DMS 273 (cell line): Measurements from ENCODE around the gene SAMHD1.
"Not testable (repeated sequence)": the region's sequence is repeated elsewhere in the genome, so short reads cannot be mapped to it uniquely, and the experiment has no call there.

ENCODE experiments used
- DNase-seq: peaks from one replicate; lab custom pipeline; 2025; ENCODE audit not compliant: unreplicated experiment; lab: John Stamatoyannopoulos, UW

The SAMHD1 gene

DNA sequence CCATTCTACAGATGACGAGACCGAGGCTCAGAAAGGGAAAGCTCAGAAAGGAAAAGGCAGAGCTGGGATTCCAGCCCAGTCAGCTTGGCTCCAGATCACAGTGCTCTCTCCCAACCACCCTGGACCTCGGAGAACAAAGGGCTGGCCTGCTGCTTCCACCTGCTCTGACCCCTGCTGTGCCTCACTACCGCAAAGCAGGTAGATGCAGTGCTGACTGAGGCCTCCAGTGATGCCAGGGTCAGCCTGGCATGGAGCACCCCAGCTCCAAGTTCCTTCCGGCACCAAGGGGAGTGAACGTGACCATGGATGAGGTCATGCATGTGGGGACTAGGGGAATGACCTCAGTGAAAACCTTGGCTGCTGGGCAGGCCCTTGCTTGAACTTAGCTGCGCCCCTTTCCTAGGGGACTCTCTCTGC, 96.3 kb downstream of the SAMHD1 start:
- DNase-seq: no peak

DNA sequence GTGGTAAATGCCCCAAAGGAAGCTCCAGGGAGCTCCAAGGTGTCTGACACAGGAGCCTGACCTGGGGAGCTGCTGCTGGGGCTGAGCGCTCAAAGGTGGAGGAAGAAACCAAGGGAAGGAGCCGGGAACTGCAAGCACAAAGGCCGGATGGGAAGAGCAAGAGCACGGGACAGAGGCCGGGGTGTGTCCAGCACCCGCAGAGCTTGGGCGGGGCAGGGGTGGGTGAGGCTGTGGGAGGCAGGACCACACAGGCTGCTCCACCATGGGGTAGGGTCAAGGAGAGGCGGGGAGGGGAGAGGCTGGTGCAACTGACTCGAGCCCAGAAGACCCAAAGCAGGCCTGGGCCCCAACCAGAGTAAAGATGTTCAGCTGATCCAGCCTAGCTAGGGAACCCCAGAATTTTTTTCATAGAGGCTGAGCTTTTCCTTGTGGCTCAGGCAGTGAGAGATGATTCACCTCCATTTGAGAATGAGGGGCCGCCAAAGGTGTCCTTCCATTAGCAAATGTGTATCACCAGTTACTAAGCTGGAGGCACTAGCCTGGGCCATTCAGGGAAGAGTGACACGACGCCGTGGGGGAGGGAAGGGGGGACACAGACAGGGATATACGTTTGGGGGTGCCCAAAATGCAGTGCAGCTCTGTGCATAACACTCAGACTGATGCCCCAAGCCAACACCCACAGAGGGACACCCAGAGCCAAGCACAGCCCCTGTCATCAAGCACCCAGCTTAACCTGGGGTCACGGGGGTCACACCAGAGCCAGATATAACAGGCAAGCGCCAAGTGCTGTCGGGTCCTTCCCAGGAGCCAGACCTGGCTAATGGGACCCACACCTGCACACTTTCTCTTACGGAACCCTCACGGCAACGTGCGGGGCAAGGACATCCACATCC, 96.9 kb downstream of the SAMHD1 start:
- DNase-seq: no peak

DNA sequence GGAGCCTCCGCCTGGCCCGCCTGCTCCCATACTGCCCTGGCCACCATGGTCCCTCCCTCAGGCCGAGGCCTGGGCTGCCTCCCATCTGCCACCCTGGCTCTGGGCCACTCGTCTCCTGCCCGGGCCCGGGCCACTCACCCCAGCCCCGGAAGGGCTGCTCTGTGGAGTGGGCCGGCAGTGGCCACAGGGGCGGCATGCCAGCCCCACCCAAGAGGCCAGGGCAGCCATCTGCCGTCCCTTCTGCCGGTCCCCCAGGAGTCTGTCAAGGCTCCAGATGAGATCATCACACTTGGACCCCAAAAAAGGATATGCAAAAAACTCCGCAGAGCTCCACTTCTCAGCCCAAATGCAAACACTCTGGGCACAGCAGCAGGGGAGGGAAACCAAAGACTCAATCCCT, 99.3 kb downstream of the SAMHD1 start:
- peak; percentile 92 for DNase-seq

DNA sequence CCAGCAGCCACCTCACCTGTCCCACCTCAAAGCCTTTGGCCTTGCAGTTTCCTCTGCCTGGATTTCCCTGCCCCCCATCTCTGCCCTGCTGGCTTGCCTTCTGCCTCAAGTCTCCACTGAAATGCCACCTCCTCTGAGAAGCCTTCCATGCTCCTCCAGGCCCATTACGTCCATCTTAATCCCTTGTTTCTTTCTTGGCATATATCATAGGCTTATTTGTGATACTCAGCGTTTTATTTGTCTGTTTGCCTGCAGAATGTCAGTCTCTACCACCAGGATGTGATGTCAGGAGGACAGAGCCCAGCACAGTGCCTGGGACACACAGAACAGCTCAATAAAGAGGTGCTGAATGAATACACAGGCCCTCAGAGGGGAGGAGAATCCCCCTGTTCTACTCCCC, 100.0 kb downstream of the SAMHD1 start:
- no peak for DNase-seq

DNA sequence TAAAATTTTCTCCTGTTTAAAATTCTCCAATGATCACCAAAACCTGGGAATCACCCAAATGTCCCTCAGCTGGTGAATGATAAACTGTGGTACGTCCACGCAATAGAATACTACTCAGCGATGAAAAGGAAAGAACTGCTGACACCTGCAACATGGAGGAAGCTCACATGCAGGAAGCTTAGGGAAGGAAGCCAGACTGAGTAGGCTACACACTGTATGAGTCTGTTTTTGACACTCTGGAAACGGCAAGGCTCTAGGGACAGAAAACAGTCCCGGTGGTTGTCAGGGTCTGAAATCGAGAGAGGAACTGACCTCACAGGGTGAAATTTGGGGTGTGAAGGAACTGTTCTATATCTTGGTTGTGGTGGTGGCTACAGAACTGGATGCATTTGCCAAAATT, 100.7 kb downstream of the SAMHD1 start:
- DNase-seq: no peak

DNA sequence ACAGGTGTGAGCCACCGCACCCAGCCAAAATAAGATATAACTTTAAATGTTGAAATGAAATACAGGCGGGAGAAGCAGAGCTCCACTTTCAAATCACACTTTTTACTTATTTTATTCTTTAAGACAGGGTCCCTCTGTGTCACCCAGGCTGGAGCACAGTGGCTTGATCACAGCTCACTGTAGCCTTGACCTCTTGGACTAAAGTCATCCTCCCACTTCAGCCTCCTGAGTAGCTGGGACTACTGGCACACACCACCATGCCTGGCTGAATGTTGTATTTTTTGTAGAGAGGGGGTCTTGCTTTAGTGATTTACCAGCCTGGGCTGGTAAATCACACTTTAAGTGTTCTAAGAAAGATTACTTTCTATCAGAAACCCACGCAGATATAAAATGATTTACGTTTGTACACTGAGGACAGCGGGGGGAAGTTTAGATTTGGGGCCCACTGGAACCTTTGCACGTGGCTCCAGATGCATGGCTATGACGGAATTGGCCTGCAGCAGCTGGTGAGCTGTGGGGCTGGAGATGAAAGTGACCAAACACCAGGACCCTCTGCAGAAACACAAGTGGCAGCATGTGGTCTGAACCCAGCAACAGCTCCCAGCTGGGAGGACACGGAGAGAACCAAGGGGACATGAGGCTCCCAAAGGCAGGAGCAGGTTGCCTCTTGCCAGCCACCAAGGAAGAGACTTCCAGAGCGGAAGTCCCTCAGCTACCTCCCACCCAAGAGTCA, 102.0 kb downstream of the SAMHD1 start:
- DNase-seq: no peak

DNA sequence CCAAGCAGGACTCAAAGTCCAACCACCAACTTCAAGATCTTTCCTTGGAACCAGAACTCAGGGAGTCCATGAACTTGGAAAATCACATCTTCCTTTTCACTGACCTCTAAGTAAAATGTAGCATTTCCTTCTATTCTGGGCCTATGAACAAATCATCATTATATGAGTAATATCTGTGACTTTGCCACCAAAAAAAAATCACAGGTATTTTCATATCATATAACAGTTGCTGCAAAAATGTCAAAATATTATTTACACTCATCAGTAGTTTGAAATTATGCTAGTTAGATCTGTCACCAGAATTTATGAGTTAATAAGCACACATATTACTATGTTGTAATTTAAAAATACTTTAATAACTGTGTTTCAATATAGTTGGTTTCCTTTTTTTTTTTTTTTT, 102.8 kb downstream of the SAMHD1 start:
- no peak for DNase-seq

DNA sequence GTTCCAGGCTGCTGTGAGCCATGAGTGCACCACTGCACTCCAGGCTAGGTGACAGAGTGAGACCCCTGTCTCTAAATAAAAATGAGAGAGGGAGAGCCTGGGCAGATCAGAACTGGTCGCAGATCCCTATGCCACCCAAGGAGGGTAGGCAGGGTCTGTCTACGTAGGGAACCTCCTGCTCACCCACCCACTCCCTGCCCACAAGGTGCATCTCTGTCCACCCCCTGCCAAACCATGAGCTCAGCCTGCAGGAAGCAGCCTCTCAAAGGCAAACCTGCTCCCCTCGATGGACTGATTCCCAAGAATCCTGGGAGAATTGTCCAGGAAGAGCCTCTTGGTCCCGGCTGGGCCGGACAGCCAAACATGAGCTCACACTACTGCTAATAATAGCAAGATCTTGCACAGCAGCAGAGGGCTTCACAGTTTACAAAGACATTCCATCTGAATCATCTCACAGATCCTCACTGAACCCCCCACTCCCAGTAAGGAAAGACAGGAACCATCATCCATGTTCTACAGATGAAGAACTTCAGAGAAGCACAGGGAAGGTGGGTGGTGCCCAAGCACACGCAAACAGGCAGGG, 103.3 kb downstream of the SAMHD1 start:
- DNase-seq: no peak

DNA sequence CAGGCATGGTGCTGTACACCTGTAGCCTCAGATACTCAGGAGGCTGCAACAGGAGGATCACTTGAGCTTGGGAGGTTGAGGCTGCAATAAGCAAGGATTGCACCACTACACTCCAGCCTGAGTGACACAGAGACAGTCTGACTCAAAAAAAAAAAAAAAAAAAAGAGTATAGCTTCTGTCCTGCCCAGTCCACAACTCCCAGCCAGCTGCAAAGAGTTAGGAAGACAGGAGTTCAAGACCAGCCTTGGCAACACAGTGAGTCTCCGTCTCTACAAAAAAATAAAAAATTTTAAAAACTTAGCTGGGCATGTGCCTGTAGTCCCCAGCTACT, 103.8 kb downstream of the SAMHD1 start:
- no peak for DNase-seq

DNA sequence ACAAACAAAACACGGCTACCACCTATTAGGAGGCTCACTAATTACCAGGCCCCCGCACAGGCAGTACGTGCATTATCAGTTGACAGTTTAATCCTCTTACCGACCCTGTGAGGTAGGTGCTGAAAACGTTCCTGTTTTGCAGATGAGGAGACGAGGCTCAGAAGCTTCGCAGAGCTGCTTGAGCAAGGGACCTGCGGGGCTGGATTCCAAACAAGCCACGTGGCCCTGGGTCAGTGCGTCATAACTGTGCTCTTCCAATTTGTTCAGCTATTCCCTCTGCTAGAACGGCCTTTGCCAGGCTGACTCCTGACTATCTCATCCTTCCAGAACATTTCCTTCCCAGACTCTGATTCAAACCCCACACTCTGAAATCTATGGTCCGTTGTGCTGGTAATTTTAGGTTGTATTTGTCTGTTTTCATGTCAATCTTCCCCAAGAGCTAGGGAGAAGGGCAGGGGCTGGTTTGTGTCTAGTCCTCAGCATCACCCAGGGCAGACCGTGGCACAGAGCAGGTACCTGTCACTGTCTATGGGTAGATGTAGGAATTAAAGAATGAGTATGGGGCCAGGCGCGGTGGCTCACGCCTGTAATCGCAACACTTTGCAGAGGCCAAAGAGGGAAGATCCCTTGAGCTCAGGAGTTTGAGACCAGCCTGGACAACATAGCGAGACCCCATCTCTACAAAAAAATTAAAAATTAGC, 104.3 kb downstream of the SAMHD1 start:
- no peak for DNase-seq

DNA sequence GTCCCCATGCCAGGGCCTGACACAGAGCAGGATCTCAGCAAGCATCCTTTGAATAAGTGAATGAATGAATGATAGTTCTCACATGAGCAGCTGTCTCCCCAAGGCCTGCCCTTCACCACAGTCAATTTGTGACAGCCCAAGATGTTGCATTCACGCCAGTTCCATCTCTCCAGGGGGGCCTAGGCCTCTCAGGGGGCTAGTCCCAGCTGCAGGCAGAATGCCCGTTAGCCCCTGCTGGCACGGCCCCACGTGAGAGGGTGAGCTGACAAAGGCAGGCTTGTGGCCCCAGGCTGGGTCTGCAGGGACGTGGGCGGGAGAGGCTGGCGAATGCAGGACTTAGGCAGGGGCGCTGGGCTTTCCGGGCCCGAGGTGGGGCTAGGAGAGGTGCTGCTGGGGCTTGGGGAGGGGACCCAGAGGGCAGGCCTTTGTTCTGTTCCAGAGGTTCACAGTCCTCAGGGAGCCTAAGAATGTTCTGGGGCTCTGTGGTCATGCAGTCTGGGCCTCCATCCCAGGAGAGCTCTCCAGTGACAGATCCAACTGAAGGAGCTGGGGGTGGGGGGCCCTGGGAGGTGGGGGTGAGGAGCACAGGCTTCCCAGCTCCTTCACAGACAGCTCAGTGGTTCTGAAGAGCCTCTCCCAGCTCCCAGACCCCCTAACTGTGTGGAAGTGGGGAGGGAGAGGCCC, 106.1 kb downstream of the SAMHD1 start:
- no peak for DNase-seq

DNA sequence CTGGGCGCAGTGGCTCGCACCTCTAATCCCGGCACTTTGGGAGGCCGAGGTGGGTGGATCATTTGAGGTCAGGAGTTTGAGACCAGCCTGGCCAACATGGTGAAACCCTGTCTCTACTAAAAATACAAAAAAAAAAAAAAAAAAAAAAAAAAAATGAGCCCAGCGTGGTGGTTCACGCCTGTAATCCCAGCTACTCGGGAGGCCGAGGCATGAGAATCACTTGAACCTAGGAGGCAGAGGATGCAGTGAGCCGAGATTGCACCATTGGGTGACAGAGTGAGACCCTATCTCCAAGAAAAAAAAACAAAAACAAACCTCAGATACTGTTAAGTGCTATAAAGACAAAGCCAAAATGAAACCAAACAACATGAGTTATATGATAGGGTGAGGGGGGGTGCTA, 110.5 kb downstream of the SAMHD1 start:
- DNase-seq: not testable (repeated sequence)
